WTC11 (cell line): ENCODE data around the gene ATG4C. TPM values are rescaled to one million over a fixed set of nuclear protein-coding genes. Genes with fewer than 3 reads are reported as not detected.

ENCODE experiments used
- ATAC-seq: fragments of 200-7000 bp; cut with Tn5 transposase; 2 replicates; pipeline ENCODE4 v1.10.0; 2021; ENCODE audit warnings: mild to moderate bottlenecking, moderate library complexity
- CTCF ChIA-PET: fragments of 300-600 bp; sonication (Branson Sonifier 250); formaldehyde crosslinking; loops from one replicate; lab custom pipeline; 2021; ENCODE audit warnings: antibody characterized with exemption; lab: Charles Lee
- POLR2A ChIA-PET: fragments of 350-600 bp; sonication (Branson Sonifier 250); formaldehyde crosslinking; loops from one replicate; lab custom pipeline; 2021; ENCODE audit warnings: antibody characterized with exemption; lab: Charles Lee
- DNase-seq: peaks from one replicate; pipeline ENCODE4 v3.0.0; 2021; ENCODE audit warnings: low spot score
- H3K27ac Mint-ChIP-seq: 2 replicates; pipeline ENCODE4 v1.8.0; 2021; ENCODE audit warnings: mixed read lengths
- H3K27me3 Mint-ChIP-seq: 2 replicates; pipeline ENCODE4 v1.8.0; 2021; ENCODE audit warnings: low read depth, mild to moderate bottlenecking, moderate library complexity, mixed read lengths
- H3K36me3 Mint-ChIP-seq: 2 replicates; pipeline ENCODE4 v1.8.0; 2021; ENCODE audit warnings: mixed read lengths
- H3K4me1 Mint-ChIP-seq: 2 replicates; pipeline ENCODE4 v1.8.0; 2022; ENCODE audit warnings: mixed read lengths
- H3K4me3 Mint-ChIP-seq: 2 replicates; pipeline ENCODE4 v1.8.0; 2021; ENCODE audit warnings: mild to moderate bottlenecking, moderate library complexity, mixed read lengths
- H3K9me3 Mint-ChIP-seq: 2 replicates; pipeline ENCODE4 v1.8.0; 2021; ENCODE audit warnings: mixed read lengths
- CREM ChIP-seq: sonication (generic); formaldehyde crosslinking; IDR thresholded peaks from 2 replicates; pipeline ENCODE4 v1.8.1; 2022; ENCODE audit warnings: mild to moderate bottlenecking, missing genetic modification reagents, moderate library complexity
- ELF4 ChIP-seq: sonication (generic); formaldehyde crosslinking; IDR thresholded peaks from 2 replicates; pipeline ENCODE4 v1.8.1; 2022; ENCODE audit warnings: low read depth, mild to moderate bottlenecking, moderate library complexity, missing genetic modification reagents
- ESRRA ChIP-seq: sonication (generic); formaldehyde crosslinking; IDR thresholded peaks from 2 replicates; pipeline ENCODE4 v1.8.1; 2022; ENCODE audit warnings: mild to moderate bottlenecking, missing genetic modification reagents, borderline replicate concordance
- GABPB1 ChIP-seq: sonication (generic); formaldehyde crosslinking; IDR thresholded peaks from 2 replicates; pipeline ENCODE4 v1.8.1; 2023; ENCODE audit warnings: mild to moderate bottlenecking, missing genetic modification reagents
- GRHL2 ChIP-seq: fragments of 250-450 bp; sonication (Bioruptor Pico); IDR thresholded peaks from 2 replicates; pipeline ENCODE4 v1.8.0; 2022; ENCODE audit warnings: mild to moderate bottlenecking, moderate library complexity; ENCODE audit not compliant: insufficient replicate concordance, severe bottlenecking
- HMGA2 ChIP-seq: fragments of 250-450 bp; sonication (Bioruptor Pico); IDR thresholded peaks from 2 replicates; pipeline ENCODE4 v1.4.0; 2021; ENCODE audit warnings: mild to moderate bottlenecking, moderate library complexity
- IRF2 ChIP-seq: sonication (generic); formaldehyde crosslinking; IDR thresholded peaks from 2 replicates; pipeline ENCODE4 v1.8.0; 2022; ENCODE audit warnings: low read depth, missing genetic modification reagents, borderline replicate concordance
- NFYB ChIP-seq: sonication (generic); formaldehyde crosslinking; conservative IDR thresholded peaks from 2 replicates; pipeline ENCODE4 v1.8.0; 2022; ENCODE audit warnings: low read depth, missing genetic modification reagents
- NR2C2 ChIP-seq: sonication (generic); formaldehyde crosslinking; IDR thresholded peaks from 2 replicates; pipeline ENCODE4 v1.8.0; 2022; ENCODE audit warnings: mild to moderate bottlenecking, missing genetic modification reagents
- SMAD4 ChIP-seq: sonication (generic); formaldehyde crosslinking; IDR thresholded peaks from 2 replicates; pipeline ENCODE4 v1.8.0; 2022; ENCODE audit warnings: mild to moderate bottlenecking, missing genetic modification reagents
- ZNF423 ChIP-seq: fragments of 250-450 bp; sonication (Bioruptor Pico); IDR thresholded peaks from 2 replicates; pipeline ENCODE4 v2.1.2; 2022; ENCODE audit warnings: mild to moderate bottlenecking, moderate library complexity
- ZSCAN18 ChIP-seq: fragments of 250-450 bp; sonication (Bioruptor Pico); IDR thresholded peaks from 2 replicates; pipeline ENCODE4 v2.1.2; 2022; ENCODE audit warnings: mild to moderate bottlenecking, moderate library complexity
- total RNA-seq: library from RNA; stranded (reverse); gene quantifications from 3 replicates; pipeline ENCODE4 v1.2.3, GENCODE V29; 2021
- TF ChIP-seq, protein P1 (sequence below): sonication (generic); formaldehyde crosslinking; IDR thresholded peaks from 2 replicates; pipeline ENCODE4 v1.8.0; 2023; ENCODE audit warnings: mild to moderate bottlenecking, missing genetic modification reagents
- TF ChIP-seq, protein P2 (sequence below): sonication (generic); formaldehyde crosslinking; IDR thresholded peaks from 2 replicates; pipeline ENCODE4 v1.8.1; 2023; ENCODE audit warnings: mild to moderate bottlenecking, missing genetic modification reagents, moderate library complexity
- TF ChIP-seq, protein P3 (sequence below): sonication (generic); formaldehyde crosslinking; IDR thresholded peaks from 2 replicates; pipeline ENCODE4 v1.8.1; 2023; ENCODE audit warnings: mild to moderate bottlenecking, moderate library complexity, missing genetic modification reagents

The ATG4C gene
- total RNA-seq, 1 experiment from 2014 or later = 16.6 TPM

DNA sequence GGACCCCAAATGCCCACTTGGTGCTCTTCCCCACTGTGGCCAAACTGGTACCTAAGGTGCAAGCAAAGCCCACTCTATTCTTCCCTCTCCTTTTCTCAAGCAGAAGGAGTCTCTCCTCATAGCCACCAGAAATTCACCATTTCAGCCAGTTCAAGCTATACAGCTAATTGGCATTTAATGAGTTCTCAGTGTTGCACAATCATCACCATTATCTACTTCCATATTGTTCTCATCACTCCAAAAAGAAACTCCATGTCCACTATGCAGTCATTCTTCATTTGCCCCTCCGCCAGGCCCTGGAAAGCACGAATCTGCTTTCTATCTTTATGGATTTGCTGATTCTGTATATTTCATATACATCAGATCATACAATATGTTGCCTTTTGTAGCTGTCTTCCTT lies 9.9 kb upstream of the ATG4C start (continued):
- TF ChIP-seq, protein P1, sequence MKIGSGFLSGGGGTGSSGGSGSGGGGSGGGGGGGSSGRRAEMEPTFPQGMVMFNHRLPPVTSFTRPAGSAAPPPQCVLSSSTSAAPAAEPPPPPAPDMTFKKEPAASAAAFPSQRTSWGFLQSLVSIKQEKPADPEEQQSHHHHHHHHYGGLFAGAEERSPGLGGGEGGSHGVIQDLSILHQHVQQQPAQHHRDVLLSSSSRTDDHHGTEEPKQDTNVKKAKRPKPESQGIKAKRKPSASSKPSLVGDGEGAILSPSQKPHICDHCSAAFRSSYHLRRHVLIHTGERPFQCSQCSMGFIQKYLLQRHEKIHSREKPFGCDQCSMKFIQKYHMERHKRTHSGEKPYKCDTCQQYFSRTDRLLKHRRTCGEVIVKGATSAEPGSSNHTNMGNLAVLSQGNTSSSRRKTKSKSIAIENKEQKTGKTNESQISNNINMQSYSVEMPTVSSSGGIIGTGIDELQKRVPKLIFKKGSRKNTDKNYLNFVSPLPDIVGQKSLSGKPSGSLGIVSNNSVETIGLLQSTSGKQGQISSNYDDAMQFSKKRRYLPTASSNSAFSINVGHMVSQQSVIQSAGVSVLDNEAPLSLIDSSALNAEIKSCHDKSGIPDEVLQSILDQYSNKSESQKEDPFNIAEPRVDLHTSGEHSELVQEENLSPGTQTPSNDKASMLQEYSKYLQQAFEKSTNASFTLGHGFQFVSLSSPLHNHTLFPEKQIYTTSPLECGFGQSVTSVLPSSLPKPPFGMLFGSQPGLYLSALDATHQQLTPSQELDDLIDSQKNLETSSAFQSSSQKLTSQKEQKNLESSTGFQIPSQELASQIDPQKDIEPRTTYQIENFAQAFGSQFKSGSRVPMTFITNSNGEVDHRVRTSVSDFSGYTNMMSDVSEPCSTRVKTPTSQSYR = no peak

DNA sequence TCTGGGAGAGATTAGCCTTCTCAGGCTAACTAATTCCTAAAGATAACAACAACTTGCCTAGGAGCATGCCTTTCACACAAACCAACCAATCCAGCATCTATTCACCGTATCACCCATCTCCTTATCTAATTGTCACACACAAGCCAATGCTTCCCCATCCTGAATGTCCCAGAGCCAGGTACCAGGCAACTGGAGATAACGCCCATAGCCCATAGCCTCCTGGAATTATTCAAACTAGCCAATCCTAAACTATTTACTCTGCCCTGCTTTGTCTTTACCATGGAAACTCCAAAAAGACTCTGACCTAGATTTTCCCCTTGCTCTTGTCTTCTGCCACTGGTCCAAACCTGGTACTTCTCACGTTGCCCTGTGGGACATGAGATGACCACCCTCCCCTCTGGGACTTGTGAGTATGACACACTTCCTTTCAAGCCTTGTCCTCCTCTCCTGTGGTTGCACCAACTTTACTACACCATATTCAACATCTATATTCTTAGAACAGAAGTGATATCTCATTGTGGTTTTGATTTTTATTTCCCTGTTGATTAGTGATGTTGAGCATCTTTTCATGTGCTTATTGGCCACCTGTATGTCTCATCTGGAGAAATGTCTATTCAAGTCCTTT lies 8.8 kb upstream of the ATG4C start:
- H3K4me3 Mint-ChIP-seq = no peak overlapping the region
- ChIA-PET CTCF (no interaction called here), POLR2A (no interaction called here)
- no peaks in the 10 kb centered on the region; the same call in 1 of the 2 replicates for H3K27me3 Mint-ChIP-seq
- no peak for DNase-seq
- H3K4me1 Mint-ChIP-seq = peaks cover 14% of the 10 kb centered on the region
- ATAC-seq = no peak
- H3K36me3 Mint-ChIP-seq = no peaks in the 10 kb centered on the region
- H3K9me3 Mint-ChIP-seq = peaks cover 19% of the 10 kb centered on the region
- H3K27ac Mint-ChIP-seq = no peak overlapping the region
- TF ChIP-seq, protein P2, sequence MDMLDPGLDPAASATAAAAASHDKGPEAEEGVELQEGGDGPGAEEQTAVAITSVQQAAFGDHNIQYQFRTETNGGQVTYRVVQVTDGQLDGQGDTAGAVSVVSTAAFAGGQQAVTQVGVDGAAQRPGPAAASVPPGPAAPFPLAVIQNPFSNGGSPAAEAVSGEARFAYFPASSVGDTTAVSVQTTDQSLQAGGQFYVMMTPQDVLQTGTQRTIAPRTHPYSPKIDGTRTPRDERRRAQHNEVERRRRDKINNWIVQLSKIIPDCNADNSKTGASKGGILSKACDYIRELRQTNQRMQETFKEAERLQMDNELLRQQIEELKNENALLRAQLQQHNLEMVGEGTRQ (CRISPR knock-in tag) = no peak
- TF ChIP-seq ESRRA (CRISPR knock-in tag) = no peak
- no peak for TF ChIP-seq NR2C2
- TF ChIP-seq ZSCAN18 = no peak
- no peak for TF ChIP-seq GRHL2 (CRISPR knock-in tag)
- no peak for TF ChIP-seq GABPB1 (CRISPR knock-in tag)
- TF ChIP-seq ELF4 (CRISPR knock-in tag) = no peak
- TF ChIP-seq HMGA2 (CRISPR knock-in tag) = no peak

DNA sequence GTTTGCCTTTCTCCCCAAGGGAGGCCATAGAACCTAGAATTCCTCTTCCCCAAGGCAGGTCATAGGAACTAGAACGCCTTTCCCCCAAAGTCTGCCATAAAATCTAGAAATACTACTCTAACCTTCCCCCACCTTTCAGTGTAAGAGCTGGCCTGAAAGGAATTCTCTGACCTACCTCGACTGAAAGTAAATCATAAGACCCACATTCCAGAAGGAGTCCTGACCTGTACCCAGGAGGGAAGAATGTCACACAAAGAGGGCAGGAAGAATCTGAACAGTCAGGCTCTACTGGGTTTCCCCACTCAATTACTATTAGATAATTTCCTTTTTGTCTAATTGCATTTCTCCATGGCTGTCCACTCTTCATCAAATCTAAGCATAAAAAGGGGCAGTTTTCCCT lies 5.7 kb upstream of the ATG4C start:
- peak overlapping the region; percentile 66; the same call in 1 of the 2 replicates for H3K27ac Mint-ChIP-seq
- DNase-seq (no peak), ATAC-seq (peak; percentile 78)
- H3K36me3 Mint-ChIP-seq = no peaks in the 10 kb centered on the region
- H3K9me3 Mint-ChIP-seq = no peaks in the 10 kb centered on the region
- H3K4me1 Mint-ChIP-seq = peaks cover 14% of the 10 kb centered on the region
- ChIA-PET CTCF (no interaction called here), POLR2A (no interaction called here)
- TF ChIP-seq ZNF423 (no peak), IRF2 (no peak), NFYB (CRISPR knock-in tag) (no peak), CREM (CRISPR knock-in tag) (no peak), SMAD4 (no peak)
- TF ChIP-seq, protein P3, sequence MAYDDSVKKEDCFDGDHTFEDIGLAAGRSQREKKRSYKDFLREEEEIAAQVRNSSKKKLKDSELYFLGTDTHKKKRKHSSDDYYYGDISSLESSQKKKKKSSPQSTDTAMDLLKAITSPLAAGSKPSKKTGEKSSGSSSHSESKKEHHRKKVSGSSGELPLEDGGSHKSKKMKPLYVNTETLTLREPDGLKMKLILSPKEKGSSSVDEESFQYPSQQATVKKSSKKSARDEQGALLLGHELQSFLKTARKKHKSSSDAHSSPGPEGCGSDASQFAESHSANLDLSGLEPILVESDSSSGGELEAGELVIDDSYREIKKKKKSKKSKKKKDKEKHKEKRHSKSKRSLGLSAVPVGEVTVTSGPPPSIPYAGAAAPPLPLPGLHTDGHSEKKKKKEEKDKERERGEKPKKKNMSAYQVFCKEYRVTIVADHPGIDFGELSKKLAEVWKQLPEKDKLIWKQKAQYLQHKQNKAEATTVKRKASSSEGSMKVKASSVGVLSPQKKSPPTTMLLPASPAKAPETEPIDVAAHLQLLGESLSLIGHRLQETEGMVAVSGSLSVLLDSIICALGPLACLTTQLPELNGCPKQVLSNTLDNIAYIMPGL (CRISPR knock-in tag) = no peak
- TF ChIP-seq, protein P1 = no peak
- H3K27me3 Mint-ChIP-seq = no peaks in the 10 kb centered on the region
- no peak overlapping the region for H3K4me3 Mint-ChIP-seq
